Ovary (tissue), 3 donors: ENCODE data around the gene RARA.
A peak's percentile ranks its signal among the peaks of the same experiment; 100 is the strongest.

Experiments
- CTCF ChIP-seq, 3 donors: fragments of 450-650 bp in 2 of 3; fragments of 200-600 bp in 1 of 3; IDR thresholded peaks; one replicate each; pipeline versions ENCODE4 v1.5.1 to v1.8.0; 2016 to 2022; ENCODE audit warnings: antibody characterized with exemption in 3 of 3, mild to moderate bottlenecking in 1 of 3
- EP300 ChIP-seq: sonication (generic); formaldehyde crosslinking; IDR thresholded peaks from one replicate; pipeline ENCODE4 v1.6.1; 2017; ENCODE audit warnings: antibody characterized with exemption
- POLR2A ChIP-seq: fragments of 450-650 bp; IDR thresholded peaks from one replicate; pipeline ENCODE4 v1.6.1; 2017; ENCODE audit warnings: antibody characterized with exemption, mild to moderate bottlenecking, moderate library complexity
- donor health status: DM: no; HTN: no; CAD: no.

- TF ChIP-seq CTCF (IDR thresholded peaks at IDR 0.05) (peak in 1 of 3 donors; percentile 8), EP300 (no peak), POLR2A (no peak)
Observed at GRCh38 chr17:40284085-40284713, 24.8 kb upstream of the RARA start.
